HG03457 (cell line): Measurements from ENCODE around the gene ZBTB16.

ENCODE experiments used
- ATAC-seq: cut with Tn5 transposase; IDR thresholded peaks from one replicate; pipeline ENCODE4 v1.9.1; 2021; ENCODE audit warnings: moderate number of reproducible peaks; ENCODE audit not compliant: unreplicated experiment

The ZBTB16 gene

GRCh38 chr11:114128399-114128798 is 68.9 kb downstream of the ZBTB16 start:
- ATAC-seq, result no peak

- no peak for ATAC-seq
These were observed 69.6 kb downstream of the ZBTB16 start for GRCh38 chr11:114129142-114129541.

- ATAC-seq, result no peak
These were observed 70.2 kb downstream of the ZBTB16 start for GRCh38 chr11:114129699-114130098.

GRCh38 chr11:114130115-114130576 is 70.6 kb downstream of the ZBTB16 start:
- ATAC-seq, result no peak

- ATAC-seq, result no peak
These were observed 71.2 kb downstream of the ZBTB16 start for GRCh38 chr11:114130629-114131277.

- no peak for ATAC-seq
These were observed 72.0 kb downstream of the ZBTB16 start for GRCh38 chr11:114131461-114131864.

GRCh38 chr11:114132417-114132816 is 72.9 kb downstream of the ZBTB16 start:
- ATAC-seq, result no peak

- no peak for ATAC-seq
These were observed 73.5 kb downstream of the ZBTB16 start for GRCh38 chr11:114132944-114133394.

GRCh38 chr11:114133548-114134329 is 74.2 kb downstream of the ZBTB16 start:
- no peak for ATAC-seq

- ATAC-seq, result no peak
These were observed 75.4 kb downstream of the ZBTB16 start for GRCh38 chr11:114134870-114135269.

- ATAC-seq, result no peak
These were observed 76.2 kb downstream of the ZBTB16 start for GRCh38 chr11:114135737-114136151.

GRCh38 chr11:114136686-114137640 is 77.5 kb downstream of the ZBTB16 start:
- ATAC-seq, result no peak

GRCh38 chr11:114137838-114138237 is 78.3 kb downstream of the ZBTB16 start:
- no peak for ATAC-seq

GRCh38 chr11:114138411-114138810 is 78.9 kb downstream of the ZBTB16 start:
- ATAC-seq, result no peak

- ATAC-seq, result no peak
These were observed 81.3 kb downstream of the ZBTB16 start for GRCh38 chr11:114140826-114141225.

GRCh38 chr11:114141863-114142580 is 82.5 kb downstream of the ZBTB16 start:
- no peak for ATAC-seq

- ATAC-seq, result no peak
These were observed 83.2 kb downstream of the ZBTB16 start for GRCh38 chr11:114142707-114143106.

- no peak for ATAC-seq
These were observed 85.8 kb downstream of the ZBTB16 start for GRCh38 chr11:114145166-114145775.

GRCh38 chr11:114147375-114148012 is 88.0 kb downstream of the ZBTB16 start:
- no peak for ATAC-seq

GRCh38 chr11:114148013-114148382 is 88.5 kb downstream of the ZBTB16 start:
- no peak for ATAC-seq
